ENCODE results near the gene RBM17. TPM values are rescaled to one million over a fixed set of nuclear protein-coding genes. Genes with fewer than 3 reads are reported as not detected.
A peak's percentile ranks its signal among the peaks of the same experiment; 100 is the strongest.
"Not testable (repeated sequence)": the region's sequence is repeated elsewhere in the genome, so short reads cannot be mapped to it uniquely, and the experiment has no call there.

Gene RBM17, protein sequence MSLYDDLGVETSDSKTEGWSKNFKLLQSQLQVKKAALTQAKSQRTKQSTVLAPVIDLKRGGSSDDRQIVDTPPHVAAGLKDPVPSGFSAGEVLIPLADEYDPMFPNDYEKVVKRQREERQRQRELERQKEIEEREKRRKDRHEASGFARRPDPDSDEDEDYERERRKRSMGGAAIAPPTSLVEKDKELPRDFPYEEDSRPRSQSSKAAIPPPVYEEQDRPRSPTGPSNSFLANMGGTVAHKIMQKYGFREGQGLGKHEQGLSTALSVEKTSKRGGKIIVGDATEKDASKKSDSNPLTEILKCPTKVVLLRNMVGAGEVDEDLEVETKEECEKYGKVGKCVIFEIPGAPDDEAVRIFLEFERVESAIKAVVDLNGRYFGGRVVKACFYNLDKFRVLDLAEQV
- polyA plus RNA-seq (2013, experiment 1 of 2; ENCODE audit: insufficient read length): 111 TPM
- 71.7 TPM for polyA plus RNA-seq (2013, experiment 2 of 2; ENCODE audit: insufficient read length)

DNA sequence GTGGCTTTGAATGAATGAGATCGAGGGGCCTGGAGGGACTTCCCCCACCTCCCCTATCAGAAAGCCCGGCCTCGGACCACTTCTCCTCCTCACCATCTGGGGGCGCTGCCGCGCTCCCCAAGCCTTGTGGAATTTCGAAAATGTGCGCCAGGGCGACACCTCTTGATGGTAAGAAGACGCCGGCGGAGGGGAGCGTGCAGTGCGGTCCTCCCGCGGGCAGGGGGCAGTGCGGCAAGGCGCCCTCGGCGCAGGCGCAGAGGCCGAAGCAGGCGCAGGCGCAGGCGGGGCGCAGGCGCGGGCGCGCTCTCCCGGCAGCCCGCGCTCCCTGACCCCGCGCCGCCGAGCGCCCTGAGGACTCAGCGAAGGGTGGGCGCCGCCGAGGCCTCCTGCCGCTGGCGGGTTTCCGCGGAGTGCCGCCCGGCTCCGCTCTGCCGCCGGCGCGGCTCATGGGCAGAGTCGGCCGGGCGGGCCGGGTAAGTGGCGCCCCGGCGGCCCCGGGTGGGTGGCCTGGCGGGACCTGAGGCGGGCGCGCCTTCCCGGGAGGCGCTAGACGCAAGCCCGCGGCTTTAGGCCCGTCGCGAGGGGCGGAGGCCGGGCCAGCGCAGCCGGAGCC is at the start of gene RBM17:
Gene RBM17, plus strand, starts transcription at position 314 of the 613 bp plus-strand sequence. CDS start 8,032 bp downstream, outside the sequence.
- DNase-seq: peak; percentile 92

DNA sequence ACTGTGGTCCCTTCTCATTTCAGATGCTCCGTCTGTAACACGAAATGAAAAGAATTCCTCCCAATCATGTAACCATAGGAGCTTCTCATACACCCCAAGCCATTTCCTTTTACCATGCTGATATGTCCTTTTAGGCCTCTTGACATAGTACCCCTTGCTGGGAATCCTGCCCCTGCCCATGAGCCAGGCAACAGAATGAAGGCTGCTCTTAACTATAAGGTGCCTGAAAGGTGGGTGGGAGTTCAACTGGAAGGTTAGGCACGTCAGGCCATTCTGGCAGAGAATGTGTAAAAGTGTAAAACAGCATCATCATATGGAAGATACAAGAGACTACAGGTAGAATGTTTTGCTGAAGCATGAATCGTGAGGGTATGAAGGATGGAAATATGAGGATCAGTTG is 49.1 kb upstream of the RBM17 start:
- DNase-seq: no peak

DNA sequence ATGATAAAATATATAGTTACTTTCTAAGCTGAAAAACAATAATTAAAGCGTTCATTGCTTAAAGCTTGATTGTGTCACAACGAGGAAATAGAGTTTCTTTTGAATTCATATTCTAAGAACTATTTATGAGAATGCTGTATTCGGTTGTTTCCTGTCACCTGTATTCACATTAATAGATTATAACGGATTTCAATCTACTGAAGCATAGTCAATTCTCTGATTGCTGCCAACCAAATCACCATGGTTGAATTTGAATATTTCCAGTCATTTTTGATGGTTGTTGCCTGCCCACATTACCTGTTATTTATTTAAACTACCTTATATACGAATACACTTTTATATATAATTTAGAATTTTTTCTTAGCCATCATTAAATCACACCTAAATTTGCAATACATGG is 48.6 kb upstream of the RBM17 start:
- DNase-seq: no peak

DNA sequence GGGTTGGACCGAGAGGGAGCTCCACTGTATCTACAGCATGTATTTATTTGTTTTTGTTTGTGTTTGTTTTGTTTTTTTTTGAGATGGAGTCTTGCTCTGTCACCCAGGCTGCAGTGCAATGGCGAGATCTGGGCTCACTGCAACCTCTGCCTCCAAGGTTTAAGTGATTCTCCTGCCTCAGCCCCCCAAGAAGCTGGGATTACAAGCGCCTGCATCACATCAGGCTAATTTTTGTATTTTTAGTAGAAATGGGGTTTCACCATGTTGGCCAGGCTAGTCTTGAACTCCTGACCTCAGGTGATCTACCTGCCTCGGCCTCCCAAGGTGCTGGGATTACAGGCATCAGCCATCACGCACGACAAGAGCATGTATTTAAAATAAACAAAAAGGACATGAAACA is 45.5 kb upstream of the RBM17 start:
- DNase-seq: not testable (repeated sequence)

DNA sequence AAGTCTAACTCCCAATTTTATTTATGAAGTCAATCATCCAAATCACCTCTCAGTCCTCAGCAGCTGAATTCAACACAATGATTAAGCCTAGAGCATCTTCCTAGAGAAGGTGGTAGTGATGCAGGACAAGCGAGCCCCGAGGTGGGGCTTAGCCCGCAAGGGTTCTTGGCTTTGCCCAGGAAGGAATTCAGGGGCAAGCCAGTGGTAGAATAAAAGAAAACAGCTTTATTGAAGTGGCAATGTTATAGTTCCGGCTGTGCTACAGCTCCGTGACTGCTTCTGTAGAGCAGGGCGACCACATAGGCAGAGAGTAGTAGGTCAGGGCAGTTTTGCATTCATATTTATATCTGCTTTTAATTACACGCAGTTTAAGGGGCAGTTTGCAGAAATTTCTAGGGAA is 44.8 kb upstream of the RBM17 start:
- no peak for DNase-seq

DNA sequence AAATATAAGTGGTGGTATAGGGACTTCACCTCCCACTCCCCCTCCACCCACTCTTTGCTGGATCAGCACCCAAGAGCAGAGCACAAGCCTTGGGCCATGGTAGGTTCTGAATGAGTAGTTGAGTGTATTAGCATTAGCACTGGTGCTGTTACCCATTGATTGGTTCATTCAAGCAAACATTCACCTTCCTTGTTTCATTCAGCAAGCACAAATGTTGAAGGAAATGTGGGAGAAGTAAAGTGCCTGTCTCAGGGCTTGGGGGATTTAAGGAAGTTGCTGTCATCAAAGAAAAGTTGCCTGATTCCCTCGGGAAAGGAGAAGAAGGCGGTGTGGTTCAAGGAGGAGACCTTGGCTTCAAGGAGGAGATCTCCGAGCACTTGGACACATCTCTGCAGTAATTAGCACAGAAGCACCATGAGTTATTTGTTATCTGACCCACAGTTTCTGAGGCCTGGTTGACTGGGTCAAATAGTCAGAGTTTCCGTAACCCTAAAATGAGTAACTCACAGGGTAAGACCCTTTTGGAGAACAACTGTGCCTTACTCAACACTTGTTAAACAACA is 44.0 kb upstream of the RBM17 start:
- no peak for DNase-seq

DNA sequence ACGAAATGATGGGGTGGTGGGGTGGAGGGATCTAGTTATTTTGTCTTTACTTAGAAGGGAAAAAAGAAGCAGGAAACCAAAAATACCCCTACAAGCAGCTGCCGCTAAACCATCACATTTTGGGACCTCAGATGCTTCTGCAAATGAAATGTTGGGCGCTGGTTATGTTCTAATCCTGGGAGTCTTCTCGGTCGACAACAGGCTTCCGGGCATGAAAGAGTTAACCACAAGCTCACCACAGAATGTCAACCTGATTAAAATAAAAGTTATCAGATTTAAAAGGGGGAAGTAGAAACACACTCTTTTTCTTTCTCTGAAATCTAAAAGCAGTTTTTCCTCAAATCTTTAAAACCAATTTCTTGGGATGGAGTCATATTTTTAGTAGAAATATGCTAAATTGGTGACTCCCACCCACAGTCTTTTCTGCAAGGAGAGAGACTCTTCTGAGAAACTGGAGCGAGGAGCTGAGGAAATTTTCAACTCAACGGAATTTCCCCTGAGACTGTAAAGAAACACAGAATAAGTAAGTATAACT is 43.5 kb upstream of the RBM17 start:
- DNase-seq: no peak

DNA sequence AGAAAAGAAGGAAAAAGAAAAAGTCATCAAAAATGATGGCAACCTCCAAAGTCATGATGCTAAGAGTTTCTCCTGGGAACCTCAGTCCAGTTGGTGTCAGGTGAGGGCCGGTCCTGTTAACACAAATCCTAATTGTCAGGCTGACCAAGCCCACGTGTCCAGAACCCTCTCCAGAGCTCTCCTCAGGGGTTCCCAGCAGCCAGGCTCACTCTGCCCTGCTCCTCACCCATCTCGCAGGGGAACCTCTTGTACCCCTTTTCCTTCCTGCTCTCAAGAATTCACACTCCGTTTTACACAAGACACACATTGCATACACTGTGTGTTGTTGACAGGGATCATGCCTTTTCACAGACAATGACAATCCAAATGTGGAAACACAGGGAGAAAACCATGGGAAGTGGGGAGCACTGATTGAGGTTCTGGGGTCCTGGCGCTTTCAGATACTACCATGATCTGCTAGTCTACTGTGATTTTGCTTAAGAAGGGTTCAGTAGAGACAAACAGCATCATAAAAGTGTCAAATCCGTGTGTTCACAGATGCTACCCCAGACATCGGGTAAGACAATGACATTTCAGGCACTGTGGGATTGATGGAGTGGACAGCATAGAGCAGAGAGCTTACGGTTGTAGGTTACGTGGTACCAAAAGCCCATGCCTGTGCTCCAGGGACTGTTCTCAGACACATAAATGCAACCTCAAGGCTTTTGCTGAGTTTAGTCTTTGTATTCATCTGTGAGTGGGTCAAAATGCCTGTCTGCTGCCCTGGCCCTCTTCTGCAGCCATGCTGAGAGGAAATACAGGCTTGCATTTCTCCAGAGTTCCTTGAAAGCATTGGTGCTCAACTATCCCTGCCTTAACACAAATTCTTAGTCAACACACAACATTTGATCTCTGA is 42.7 kb upstream of the RBM17 start:
- no peak for DNase-seq

DNA sequence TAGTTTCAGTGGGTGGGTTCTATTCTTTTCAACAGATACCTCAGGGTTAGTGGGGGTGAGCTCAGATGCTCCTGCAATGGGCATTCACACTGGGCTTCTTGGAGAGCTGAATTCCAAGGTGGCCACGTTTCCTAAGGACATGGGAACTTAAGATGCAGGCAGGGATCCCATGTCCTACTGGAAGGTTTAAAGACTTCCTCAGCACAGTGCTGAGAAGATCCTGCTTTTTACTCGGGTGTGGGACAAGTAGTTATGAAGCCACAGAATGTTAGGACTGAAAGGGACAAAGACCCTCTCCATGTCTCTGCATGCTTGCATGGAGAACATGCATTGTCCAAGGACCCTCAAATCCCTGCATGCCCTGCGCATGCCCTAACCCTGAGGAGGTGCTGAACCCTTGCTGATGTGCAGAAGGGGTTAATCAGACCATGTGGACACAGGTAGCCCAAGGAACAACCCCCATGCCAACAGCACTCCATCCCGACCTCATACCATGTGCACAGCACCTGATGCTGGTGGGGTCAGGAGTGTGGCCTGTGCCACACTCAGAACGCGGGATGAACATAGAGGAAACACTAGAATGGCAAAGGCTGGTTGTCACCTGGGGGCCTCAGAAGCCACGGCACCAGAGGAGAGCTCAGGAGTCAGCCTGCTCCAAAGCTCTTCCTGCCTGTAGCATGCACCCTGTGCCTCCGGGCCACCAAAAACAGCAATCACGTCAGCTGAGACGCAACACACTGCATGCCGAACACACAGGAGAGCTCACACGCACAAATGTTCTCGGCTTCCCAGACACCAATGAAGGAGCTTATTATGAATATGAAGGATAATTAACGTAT is 41.8 kb upstream of the RBM17 start:
- DNase-seq: no peak

DNA sequence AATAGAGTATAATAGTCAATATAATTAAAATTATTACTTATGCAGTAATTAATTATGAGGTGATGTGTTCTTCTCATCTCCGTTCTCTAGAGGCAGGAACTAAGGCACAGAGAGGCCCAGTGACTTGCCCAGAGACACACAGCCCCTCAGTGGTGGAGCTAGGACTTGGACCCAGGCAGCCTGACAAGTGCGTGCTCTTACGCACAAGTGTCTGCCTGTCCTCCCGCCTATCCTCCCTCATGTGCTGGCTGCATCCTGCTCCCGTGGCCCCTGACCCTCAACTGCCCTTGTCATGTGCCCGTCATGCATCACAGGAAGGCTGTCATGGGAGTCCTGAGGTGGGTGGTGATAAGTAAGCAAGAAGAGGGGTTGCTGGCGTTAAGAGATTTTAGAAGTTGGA is 41.0 kb upstream of the RBM17 start:
- no peak for DNase-seq

DNA sequence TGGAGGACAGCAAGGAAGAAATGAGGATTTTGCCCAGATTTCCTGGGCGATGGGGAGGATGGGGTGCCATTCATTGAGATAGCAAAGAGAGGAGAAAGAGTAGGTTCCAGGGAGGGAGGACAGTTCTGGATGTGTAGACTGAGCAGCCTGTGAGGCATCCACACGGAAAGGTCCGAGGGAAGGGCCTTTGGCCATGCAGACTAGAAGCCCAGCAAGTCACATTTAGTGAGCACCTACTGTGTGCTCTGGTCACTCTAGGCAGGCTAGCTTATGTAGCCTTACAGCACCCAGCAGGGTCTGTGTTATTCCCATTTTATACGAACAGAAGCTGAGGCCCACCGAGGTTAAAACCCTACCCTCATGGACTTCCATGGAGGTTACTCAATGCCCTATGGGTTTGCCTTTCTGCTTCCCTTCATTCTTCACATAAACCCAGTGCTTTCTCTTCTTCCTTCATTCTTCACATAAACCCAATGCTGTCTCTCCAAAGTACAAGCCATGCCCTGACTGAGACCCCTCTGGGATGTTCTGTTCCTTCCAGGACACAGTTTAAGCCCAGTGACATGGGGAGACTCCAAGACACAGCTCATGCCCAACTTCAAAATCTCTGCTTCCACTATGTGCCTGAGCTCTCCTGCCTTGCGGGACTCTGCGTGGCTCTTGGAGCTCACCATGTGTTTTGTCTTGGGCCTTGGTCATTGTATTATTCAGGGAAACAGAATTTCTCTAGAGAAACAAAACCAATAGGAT is 40.4 kb upstream of the RBM17 start:
- DNase-seq: no peak

DNA sequence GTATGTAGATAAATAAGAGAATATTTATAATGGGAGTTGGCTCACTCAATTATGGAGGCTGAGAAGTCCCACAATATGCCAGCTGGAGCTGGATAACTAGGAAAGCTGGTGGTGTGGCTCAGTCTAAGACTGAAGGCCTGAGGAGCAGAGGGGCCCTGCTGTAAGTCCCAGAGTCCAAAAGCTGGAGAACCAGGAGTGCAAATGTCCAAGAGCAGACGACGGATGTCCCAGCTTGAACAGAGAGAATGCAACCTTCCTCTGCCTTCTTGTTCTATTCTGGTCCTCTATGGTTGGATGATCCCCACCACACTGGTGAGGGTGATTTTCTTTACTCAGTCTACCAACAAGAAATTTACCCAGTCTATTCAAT is 39.8 kb upstream of the RBM17 start:
- no peak for DNase-seq

DNA sequence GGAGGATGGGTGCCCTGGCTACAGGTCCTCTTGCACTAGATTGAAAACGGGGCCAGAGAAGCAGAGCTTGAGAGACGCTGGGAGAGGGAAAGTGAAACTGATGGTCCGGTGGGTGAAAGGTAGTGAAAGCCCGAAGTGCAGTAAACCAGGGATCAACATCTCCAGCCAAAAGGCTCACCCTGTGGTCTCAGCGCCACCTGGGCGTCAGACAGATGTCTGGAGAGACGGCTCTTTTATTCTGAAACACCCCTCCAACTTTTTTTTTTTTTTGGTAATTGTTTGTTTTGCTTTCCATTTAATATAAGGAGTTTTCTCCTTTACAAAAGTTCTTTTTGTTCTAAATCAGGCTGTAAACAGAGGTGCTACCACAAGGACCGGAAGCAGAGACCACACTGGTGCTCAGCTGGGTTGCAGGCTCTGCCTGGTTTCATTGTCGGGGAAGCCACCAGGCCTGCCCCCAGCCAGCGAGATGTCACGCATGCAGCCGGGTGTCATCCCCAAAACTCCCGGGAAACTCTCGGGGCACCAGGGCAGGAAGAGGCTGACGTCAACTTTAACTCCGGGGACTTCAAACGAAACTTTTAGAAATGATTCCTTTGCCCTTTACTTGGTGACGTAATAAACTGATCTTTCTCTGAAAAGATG is 37.9 kb upstream of the RBM17 start:
- DNase-seq: peak; percentile 8

DNA sequence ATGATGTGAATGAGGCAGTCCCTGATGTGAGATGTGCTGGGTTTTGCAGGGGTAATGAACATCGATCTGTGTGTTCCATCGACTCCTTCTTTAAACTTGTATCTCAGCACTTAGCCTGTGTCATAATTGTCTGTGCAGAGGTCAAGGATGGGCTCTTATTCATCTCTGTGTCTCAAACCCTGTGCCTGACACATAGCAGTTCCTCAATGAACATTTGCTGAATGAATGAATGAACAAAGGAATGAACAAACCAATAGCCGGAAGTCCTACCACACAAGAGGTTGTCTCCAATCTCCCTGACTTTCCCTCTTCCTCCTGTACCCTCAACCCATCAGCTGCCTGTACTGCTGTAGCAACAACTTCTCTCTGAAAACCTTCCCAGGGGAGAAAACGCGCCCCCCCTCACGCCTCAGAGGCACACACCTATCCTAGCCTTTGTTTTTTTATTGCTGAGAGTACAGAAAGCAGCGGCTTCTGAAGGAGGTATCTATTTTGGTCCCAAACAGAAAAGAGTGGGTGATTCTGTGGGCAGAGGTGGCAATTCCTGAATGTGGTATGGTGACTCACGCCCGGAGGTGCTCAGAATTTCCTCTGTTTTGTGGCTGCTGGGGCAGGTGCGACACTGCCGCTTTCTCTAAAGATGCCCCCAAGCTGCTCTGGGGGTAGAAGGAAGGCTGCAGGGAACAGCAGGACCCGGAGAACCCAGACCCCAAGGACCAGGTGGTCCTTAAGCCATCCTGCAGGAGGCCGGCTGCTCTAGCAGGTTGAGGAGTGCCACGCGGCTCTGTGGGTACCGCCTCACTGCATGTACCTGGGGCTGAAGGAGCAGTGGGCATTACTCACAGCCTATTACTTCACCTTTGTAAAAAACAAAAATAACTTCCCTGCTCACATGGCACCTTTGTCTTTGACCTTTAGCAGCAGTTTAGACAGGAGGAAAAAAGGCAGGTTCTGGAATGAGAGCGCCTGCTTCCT is 36.3 kb upstream of the RBM17 start:
- DNase-seq: no peak

DNA sequence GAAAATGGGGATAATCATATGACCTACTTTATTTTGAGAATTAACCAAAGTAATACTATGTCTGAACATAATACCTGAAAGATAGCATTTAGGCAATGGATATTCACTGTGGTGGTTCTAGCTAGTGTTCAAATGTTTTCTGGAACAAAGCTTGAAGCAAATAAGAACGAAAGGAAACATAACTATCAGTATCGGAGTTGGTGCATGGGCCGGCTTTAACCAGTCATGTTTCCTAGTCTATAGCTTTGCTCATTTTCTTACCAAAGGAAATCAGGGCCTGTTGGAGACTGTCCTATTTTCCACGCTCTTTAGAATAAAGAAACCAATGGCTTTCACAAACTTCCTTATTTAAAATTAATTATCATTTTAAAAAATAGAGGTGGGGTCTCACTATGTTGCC is 35.5 kb upstream of the RBM17 start:
- no peak for DNase-seq

DNA sequence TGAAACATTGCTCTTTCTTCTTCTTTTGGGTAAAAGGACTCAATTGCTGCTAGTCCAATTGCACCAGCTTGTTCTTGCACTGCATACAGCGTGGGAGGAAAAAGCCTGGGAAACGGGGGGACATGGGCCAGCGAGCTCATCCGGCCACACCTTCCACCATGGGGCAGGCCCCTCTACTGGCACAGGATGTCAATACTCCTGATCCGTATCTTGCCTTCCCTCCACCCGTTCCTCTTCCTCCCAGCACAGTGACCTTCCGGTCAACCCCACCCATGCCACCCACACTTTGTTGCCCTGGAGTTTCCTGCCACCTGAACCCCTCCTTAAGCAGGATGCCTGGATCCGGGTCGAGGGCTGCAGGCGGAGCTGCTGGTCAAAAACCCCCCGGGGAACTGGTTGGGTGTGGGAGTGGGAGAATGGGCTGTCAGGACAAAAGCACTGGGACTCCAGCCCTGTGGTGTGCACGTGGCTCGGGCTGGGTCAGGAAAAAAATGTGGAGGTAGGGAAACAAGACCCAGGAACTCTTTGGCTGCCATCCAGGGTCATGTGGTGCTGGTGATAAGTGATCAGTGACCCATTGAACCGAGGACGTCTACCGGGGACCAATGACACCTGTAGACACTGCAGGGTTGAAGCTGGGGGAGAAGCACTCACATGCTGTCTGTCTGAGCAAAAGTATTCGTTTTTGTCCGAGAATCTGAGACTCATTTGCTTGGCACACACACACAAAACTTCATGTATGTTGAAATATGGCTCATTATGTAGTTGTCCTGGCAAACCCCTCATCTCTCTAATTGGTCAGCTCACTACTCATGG is 34.8 kb upstream of the RBM17 start:
- DNase-seq: no peak

DNA sequence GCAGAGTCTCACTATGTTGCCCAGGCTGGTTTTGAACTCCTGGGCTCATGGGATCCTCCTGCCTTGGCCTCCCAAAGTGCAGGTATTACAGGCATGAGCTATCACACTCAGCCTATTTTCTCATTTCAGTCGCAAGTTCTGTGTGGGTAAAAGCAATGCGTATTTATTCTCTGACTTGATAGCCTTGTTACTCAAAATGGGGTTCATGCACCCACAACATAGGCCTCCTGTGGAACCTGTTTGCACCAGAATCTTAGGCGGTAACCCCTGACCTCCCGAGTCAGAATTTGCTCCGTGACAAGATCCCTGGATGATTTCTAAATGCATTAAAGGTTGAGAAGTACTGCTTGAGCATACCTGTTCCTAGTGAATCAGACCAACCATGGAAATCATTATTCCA is 34.0 kb upstream of the RBM17 start:
- DNase-seq: no peak

DNA sequence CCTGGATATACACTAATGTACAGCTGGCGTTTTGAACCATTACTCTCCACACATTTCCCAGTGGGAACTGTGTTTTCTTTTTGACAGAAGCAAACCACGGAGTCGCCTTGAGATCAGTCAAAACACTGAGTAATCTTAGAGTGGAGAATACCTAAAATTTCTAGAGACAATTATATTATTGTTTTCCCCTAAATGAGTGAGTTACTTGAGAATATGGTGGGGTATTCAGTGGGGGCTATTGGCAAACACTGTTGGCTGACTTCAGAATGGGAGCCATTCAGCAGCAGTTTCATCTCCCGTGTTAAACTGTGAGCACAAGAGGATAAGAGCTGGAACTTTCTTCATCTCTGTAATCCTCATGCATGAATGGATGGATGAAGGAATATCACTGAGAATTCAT is 32.9 kb upstream of the RBM17 start:
- DNase-seq: no peak

Data from fibroblast of skin of back (primary cell).